Omental fat pad (tissue), 4 donors: ENCODE results near the gene SELENOS. TPM values are rescaled to one million over a fixed set of nuclear protein-coding genes. Genes with fewer than 3 reads are reported as not detected.

Experiments
- ATAC-seq: fragments of 150-250 bp; one replicate; pipeline ENCODE4 v1.9.1; 2016; ENCODE audit warnings: mild to moderate bottlenecking, moderate library complexity; ENCODE audit not compliant: low FRiP score
- DNase-seq: peaks from one replicate; pipeline ENCODE4 v3.0.0-alpha.2; 2019; ENCODE audit warnings: low spot score
- total RNA-seq, 4 donors: library from RNA; depleted of rRNA; stranded (reverse); fragments of >200 nt; gene quantifications; one replicate each; pipeline ENCODE4 v1.1.0, GENCODE V29; 2016
- TF ChIP-seq, protein P1 (sequence below), 3 donors: fragments of 450-650 bp; IDR thresholded peaks; one replicate each; pipeline ENCODE4 v1.5.1; 2016 to 2017; ENCODE audit warnings: antibody characterized with exemption in 3 of 3, mild to moderate bottlenecking in 3 of 3, moderate library complexity in 2 of 3

The SELENOS gene
- total RNA-seq, 4 donors from 2014 or later, result 61.0 to 99.4 (median 92.3) TPM

DNA sequence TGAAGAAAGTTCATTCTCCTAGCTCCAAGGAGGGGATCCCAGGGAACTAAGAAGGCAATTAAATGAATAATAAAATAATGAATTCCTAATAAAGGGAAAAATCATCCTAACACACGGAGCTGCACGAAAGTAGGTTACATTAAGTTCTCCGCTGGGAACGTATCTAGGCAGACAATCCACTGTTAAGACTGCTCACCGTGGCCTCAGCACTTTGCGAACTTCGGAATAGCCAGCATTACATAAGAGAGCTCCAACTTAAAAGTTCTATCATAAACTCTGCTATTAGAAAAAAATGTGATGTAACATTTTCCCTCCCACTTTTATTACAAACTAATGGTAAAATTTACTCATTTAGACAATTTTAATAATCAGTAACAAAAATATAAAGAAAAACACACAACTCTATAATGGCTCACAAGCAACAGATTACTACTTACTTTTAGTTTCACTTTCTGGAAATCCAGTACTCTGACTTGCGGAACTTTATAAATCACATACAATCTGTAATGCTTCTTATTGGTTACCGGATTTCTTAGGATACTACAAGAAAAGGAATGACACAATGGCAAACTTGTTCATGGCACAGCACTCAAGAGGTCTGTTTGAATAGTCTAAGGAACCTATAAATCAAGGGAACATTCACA lies 9.3 kb upstream of the SELENOS start:
- no peak for DNase-seq
- no peak for ATAC-seq
- TF ChIP-seq, protein P1, sequence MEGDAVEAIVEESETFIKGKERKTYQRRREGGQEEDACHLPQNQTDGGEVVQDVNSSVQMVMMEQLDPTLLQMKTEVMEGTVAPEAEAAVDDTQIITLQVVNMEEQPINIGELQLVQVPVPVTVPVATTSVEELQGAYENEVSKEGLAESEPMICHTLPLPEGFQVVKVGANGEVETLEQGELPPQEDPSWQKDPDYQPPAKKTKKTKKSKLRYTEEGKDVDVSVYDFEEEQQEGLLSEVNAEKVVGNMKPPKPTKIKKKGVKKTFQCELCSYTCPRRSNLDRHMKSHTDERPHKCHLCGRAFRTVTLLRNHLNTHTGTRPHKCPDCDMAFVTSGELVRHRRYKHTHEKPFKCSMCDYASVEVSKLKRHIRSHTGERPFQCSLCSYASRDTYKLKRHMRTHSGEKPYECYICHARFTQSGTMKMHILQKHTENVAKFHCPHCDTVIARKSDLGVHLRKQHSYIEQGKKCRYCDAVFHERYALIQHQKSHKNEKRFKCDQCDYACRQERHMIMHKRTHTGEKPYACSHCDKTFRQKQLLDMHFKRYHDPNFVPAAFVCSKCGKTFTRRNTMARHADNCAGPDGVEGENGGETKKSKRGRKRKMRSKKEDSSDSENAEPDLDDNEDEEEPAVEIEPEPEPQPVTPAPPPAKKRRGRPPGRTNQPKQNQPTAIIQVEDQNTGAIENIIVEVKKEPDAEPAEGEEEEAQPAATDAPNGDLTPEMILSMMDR (IDR thresholded peaks at IDR 0.05), result no peak

DNA sequence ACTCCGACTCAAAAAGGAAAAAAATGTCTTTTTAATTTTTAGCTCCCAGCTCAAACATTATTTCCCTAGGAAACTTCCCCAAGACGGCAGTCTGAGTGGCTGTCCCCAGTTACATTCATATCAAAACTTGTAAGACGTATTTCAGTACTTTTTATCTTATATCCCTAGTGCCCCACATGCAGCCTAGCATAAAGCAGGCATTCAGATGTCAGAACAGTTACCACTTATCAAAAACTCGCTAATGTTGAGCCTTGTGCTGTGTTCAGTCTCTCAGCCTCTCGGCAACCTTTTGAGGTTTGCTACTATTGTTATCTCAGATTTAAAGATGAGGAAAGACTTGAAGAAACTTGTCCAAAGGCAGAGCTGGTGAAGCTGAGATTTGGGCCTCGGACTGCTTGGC lies 6.6 kb upstream of the SELENOS start:
- ATAC-seq (no peak), DNase-seq (no peak)
- TF ChIP-seq, protein P1 (IDR thresholded peaks at IDR 0.05), result no peak

DNA sequence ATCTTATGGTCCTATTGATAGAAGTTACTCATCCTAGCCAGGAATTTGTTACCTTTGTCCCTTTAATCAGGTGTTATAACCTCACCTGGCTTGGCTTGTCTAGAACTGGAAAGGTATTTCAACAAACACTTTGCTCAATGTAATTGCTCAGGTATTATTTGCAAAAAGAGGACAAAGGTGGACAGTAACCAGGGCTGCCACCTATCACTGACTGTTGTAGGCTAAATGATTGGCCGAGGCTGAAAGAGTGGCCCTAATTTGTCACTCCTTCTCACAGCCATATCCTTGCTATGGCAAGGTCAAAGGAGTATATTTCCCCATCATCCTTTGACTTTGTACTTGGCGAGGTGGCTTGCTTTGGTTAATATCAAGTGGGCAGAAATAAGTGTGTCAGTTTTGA lies 2.7 kb upstream of the SELENOS start:
- DNase-seq (no peak), ATAC-seq (no peak)
- TF ChIP-seq, protein P1 (IDR thresholded peaks at IDR 0.05), result no peak

DNA sequence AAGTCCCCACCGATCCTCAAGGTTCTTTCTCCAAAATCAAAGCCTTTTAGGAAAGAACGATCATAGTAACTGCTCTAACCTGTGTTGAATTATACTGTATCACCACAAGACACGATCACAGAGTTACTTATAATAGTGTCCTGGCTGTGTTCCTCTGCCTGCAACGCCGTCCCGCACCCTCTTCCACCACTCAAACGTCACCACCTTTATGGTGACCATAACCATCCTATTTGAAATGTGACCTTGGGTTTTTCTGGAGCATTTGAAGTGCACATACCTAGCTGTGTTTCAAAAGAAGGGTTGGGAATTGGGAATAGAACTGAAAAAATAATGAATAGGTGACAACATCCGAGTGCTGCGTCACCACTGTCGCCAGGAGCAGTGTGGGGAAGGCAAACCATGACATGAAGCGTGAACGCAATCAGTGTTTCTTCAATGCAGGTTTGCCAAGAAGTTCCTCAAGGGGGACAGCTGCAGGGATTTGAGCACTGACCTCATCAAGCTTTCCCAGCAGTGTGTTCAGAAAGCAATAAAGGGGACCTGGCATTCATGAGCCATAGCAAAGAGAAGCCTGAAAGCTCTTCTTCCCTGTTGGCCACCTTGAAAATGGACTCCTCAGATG lies 769 bp upstream of the SELENOS start:
- TF ChIP-seq, protein P1 (IDR thresholded peaks at IDR 0.05), result no peak
- ATAC-seq (no peak), DNase-seq (no peak)

DNA sequence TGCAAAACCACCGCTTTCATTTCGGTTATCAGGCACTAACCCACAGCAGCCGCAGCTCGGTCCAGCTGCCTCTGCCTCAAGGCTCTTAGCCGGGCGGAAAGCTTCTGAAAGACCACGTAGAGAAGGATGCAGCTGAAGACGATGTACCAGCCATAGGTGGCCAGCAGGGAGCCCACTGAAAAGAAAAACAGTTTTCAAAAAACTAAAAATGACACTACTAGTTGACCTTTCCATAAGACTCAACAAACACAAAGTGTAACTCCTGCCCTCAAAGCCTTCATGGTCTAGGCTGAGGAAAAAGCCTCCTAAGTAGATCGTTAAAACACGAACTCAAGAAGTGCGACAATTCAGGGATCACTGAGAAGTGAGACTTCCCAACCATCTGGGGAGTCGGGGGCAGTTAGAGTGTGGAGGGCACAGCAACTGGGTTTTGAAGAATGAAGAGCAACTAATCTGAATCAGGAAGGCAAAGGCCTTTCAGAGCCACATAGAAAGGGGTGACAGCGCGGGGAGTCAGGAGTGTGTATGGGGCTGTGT lies 716 bp downstream of the SELENOS start:
- DNase-seq (no peak), ATAC-seq (no peak)
- TF ChIP-seq, protein P1 (IDR thresholded peaks at IDR 0.05), result no peak

DNA sequence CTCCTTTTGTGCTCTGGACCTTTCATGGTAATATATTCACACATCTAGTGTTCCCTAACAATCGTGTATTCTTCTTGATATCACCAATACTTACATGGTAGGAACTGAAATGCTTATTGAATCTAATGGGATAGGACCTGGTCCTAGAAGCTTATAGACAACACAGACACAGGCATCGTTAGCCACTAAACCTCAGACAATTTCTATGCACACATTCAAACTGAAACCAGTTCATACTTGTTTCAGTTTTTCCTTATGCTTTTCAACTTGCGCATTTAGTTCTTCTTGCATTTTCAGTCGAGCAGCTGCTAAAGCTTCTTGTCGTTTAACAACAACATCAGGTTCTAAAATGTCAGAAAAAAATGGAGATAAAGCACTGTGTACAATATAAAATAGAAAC lies 2.3 kb downstream of the SELENOS start:
- no peak for ATAC-seq
- TF ChIP-seq, protein P1 (IDR thresholded peaks at IDR 0.05), result no peak
- DNase-seq, result no peak

DNA sequence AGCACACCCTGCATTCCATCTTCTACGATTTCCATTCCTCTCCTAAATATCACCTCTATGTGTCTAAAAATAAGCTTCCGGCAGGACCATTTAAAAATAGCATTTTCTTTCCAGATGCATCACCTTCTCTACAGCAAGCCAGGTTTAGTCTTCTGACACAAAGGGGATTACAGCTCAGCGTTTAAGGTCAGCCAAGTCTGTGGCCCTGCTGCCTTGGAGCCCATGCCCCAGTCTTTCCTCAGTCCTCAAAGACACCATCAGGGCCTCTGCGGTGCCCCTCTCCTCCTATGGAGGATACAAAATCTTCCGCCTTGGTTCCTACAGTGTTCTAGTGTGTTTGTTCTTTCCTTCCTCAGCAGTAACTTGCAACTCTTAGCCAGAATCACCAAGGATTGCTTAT lies 3.8 kb downstream of the SELENOS start:
- no peak for DNase-seq
- TF ChIP-seq, protein P1 (IDR thresholded peaks at IDR 0.05), result no peak
- ATAC-seq, result no peak
